AG09319 (cell line): ENCODE data around the gene COG2.
"Not testable (repeated sequence)": the region's sequence is repeated elsewhere in the genome, so short reads cannot be mapped to it uniquely, and the experiment has no call there.

Experiments
- DNase-seq: peaks from one replicate; pipeline ENCODE4 v3.0.0-alpha.2; 2010; ENCODE audit warnings: low read depth; ENCODE audit errors: extremely low read depth
- CTCF ChIP-seq: IDR thresholded peaks from 2 replicates; pipeline ENCODE4 v1.5.1; 2011; ENCODE audit warnings: low read depth, mild to moderate bottlenecking, inconsistent platforms, low read length, moderate library complexity

COG2 gene

GRCh38 chr1:230642263-230642959, at the start of gene COG2:
TSS of gene COG2 (plus strand) at chr1:230642481. CDS start at chr1:230642607, 126 bp downstream.
- DNase-seq = peak; percentile 78
- peak; percentile 90 for TF ChIP-seq CTCF

- DNase-seq = no peak
- no peak for TF ChIP-seq CTCF
Measured at GRCh38 chr1:230592848-230593414, 49.4 kb upstream of the COG2 start.

- TF ChIP-seq CTCF = no peak
- DNase-seq = no peak
Measured at GRCh38 chr1:230594214-230594773, 48.0 kb upstream of the COG2 start.

GRCh38 chr1:230595181-230595580, 47.1 kb upstream of the COG2 start:
- TF ChIP-seq CTCF = no peak
- no peak for DNase-seq

- no peak for TF ChIP-seq CTCF
- no peak for DNase-seq
Measured at GRCh38 chr1:230596306-230596705, 46.0 kb upstream of the COG2 start.

- no peak for TF ChIP-seq CTCF
- DNase-seq = no peak
Measured at GRCh38 chr1:230598745-230599144, 43.5 kb upstream of the COG2 start.

GRCh38 chr1:230599926-230600656, 42.2 kb upstream of the COG2 start:
- TF ChIP-seq CTCF = no peak
- no peak for DNase-seq

GRCh38 chr1:230600657-230601400, 41.5 kb upstream of the COG2 start:
- DNase-seq = not testable (repeated sequence)
